Mesothelial cell of epicardium (in vitro differentiated cells): ENCODE measurements around the gene TBC1D22A. TPM values are rescaled to one million over a fixed set of nuclear protein-coding genes. Genes with fewer than 3 reads are reported as not detected.

Experiments used
- DNase-seq, 2 experiments: peaks; one replicate each; pipeline ENCODE4 v3.0.0; 2021; ENCODE audit warnings: low spot score in 2 of 2; ENCODE audit not compliant: unreplicated experiment in 2 of 2
- H3K27ac Mint-ChIP-seq: 2 replicates; pipeline ENCODE4 v1.8.0; 2021; ENCODE audit warnings: mixed read lengths
- H3K27me3 Mint-ChIP-seq: 2 replicates; pipeline ENCODE4 v1.8.0; 2021; ENCODE audit warnings: low read depth, mixed read lengths
- H3K36me3 Mint-ChIP-seq: 2 replicates; pipeline ENCODE4 v1.8.0; 2021; ENCODE audit warnings: mixed read lengths
- H3K4me1 Mint-ChIP-seq: 2 replicates; pipeline ENCODE4 v1.8.0; 2021; ENCODE audit warnings: mixed read lengths
- H3K4me3 Mint-ChIP-seq: 2 replicates; pipeline ENCODE4 v1.8.0; 2021; ENCODE audit warnings: mild to moderate bottlenecking, moderate library complexity, mixed read lengths
- H3K9me3 Mint-ChIP-seq: 2 replicates; pipeline ENCODE4 v1.8.0; 2021; ENCODE audit warnings: mixed read lengths
- CTCF ChIP-seq: fragments of 200-600 bp; sonication (generic); IDR thresholded peaks from one replicate; pipeline ENCODE4 v1.5.0; 2021; ENCODE audit warnings: antibody characterized with exemption; ENCODE audit not compliant: unreplicated experiment
- total RNA-seq: library from RNA; stranded (reverse); gene quantifications from 3 replicates; pipeline ENCODE4 v1.2.1, GENCODE V29; 2021

TBC1D22A gene
- total RNA-seq, 1 donor from 2014 or later: 26.6 TPM

- DNase-seq: no peak
- Mint-ChIP-seq H3K36me3 (peaks cover 11% of the 10 kb centered on the region), H3K27ac (no peak overlapping the region)
These were observed 125.5 kb downstream of the TBC1D22A start for GRCh38 chr22:46887978-46888377.

GRCh38 chr22:46890819-46891218 is 128.4 kb downstream of the TBC1D22A start:
- no peak for DNase-seq

More at GRCh38 chr22:46887978-46888377, 125.5 kb downstream of the TBC1D22A start:
- no peak for TF ChIP-seq CTCF
- peaks cover 4% of the 10 kb centered on the region for H3K4me1 Mint-ChIP-seq
- H3K4me3 Mint-ChIP-seq: no peak overlapping the region
- H3K27me3 Mint-ChIP-seq: no peaks in the 10 kb centered on the region
- H3K9me3 Mint-ChIP-seq: no peaks in the 10 kb centered on the region

GRCh38 chr22:46891382-46891951 is 129.0 kb downstream of the TBC1D22A start:
- TF ChIP-seq CTCF: no peak
- H3K27me3 Mint-ChIP-seq: no peaks in the 10 kb centered on the region
- no peaks in the 10 kb centered on the region for H3K9me3 Mint-ChIP-seq
- H3K36me3 Mint-ChIP-seq: peaks cover 17% of the 10 kb centered on the region
- H3K4me1 Mint-ChIP-seq: peaks cover 4% of the 10 kb centered on the region
- DNase-seq: no peak
- peak overlapping the region; percentile 2 for H3K27ac Mint-ChIP-seq
- H3K4me3 Mint-ChIP-seq: no peak overlapping the region

More at GRCh38 chr22:46890819-46891218, 128.4 kb downstream of the TBC1D22A start:
- Mint-ChIP-seq H3K9me3 (no peaks in the 10 kb centered on the region), H3K27me3 (no peaks in the 10 kb centered on the region), H3K27ac (peak overlapping the region; percentile 2), H3K4me1 (peaks cover 4% of the 10 kb centered on the region), H3K4me3 (no peak overlapping the region), H3K36me3 (peaks cover 12% of the 10 kb centered on the region)
- no peak for TF ChIP-seq CTCF

GRCh38 chr22:46892866-46893265 is 130.4 kb downstream of the TBC1D22A start:
- no peak overlapping the region for H3K4me3 Mint-ChIP-seq
- H3K36me3 Mint-ChIP-seq: peaks cover 18% of the 10 kb centered on the region
- no peak for TF ChIP-seq CTCF
- no peak overlapping the region for H3K27ac Mint-ChIP-seq
- H3K9me3 Mint-ChIP-seq: no peaks in the 10 kb centered on the region
- H3K4me1 Mint-ChIP-seq: peaks cover 4% of the 10 kb centered on the region
- no peak for DNase-seq
- H3K27me3 Mint-ChIP-seq: no peaks in the 10 kb centered on the region

- H3K4me3 Mint-ChIP-seq: no peak overlapping the region
- peaks cover 18% of the 10 kb centered on the region for H3K36me3 Mint-ChIP-seq
- H3K27me3 Mint-ChIP-seq: no peaks in the 10 kb centered on the region
- TF ChIP-seq CTCF: no peak
- H3K9me3 Mint-ChIP-seq: no peaks in the 10 kb centered on the region
- H3K4me1 Mint-ChIP-seq: peaks cover 4% of the 10 kb centered on the region
- no peak for DNase-seq
- no peak overlapping the region for H3K27ac Mint-ChIP-seq
These were observed 131.0 kb downstream of the TBC1D22A start for GRCh38 chr22:46893281-46894020.
